HL-60/S4 (cell line): Measurements from ENCODE around the gene WLS.

ENCODE experiments used
- in situ Hi-C: fragments of 300-500 bp; cut with MboI; formaldehyde crosslinking; loops from 2 replicates; pipeline ENCODE4 v1.14.3; 2022; ENCODE audit warnings: low sequenced_read_pairs

Gene WLS

DNA sequence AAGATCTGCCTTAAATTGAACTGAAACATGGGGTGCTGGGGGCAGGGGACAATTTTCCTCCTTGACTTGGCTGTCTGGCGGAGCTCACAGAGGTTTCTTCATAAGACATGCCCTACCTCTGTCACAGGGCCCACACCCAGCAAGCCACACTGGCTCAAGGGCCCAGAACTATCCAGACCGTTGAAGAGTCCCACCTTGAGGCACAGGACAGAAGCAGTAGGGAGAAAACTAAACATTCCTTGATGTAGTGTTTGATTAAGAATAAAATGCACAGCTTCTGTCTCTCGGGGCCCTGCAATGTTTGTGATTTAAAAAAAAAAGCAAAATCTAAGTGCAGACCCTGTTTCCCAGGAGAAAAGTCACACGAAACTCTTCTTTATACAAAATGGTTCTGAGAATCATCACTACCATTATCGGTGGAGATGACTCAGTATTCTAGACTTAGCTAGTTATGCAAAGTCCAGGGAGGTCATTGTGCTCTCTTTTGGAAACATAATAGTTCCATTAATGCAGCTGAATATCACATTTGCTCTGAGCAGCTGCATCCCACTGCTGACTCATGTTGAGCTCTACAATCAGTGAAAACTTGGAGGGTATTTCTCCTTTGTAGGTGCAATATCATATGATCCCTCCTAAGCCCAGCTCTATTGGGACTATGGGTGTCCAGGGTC lies 128.3 kb downstream of the WLS start:
- in situ Hi-C loops, result loop anchor here (25.0 kb wide), 1 partner anchor 233 kb away; no protein-coding TSS in a partner anchor

DNA sequence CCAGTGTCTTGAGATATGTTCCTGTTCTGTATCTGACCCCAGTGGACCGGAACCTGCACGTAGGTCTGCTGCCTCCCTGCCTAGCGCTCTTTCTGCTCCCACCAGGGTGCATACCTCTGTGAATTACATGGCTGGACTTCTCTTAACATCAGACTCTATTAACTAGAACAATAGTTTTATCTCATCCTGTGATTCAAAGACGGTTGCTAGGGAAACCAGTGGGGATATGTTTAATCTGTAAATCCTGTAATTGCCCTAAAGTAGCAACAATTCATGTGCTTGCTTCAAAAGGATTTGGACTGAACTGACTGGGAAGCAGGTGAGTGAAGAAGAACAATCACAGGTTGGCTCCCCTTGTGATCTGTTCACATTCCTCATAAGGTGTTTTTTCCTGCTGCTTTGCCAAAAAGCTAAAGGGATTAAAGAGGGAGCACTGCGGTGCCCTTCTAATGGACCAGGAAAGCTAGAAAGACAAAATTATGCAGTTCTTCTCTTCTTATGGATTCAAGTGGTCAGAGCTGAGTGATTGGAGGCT lies 129.2 kb downstream of the WLS start:
- in situ Hi-C loops, result loop anchor here (25.0 kb wide), 1 partner anchor 234 kb away; no protein-coding TSS in a partner anchor

DNA sequence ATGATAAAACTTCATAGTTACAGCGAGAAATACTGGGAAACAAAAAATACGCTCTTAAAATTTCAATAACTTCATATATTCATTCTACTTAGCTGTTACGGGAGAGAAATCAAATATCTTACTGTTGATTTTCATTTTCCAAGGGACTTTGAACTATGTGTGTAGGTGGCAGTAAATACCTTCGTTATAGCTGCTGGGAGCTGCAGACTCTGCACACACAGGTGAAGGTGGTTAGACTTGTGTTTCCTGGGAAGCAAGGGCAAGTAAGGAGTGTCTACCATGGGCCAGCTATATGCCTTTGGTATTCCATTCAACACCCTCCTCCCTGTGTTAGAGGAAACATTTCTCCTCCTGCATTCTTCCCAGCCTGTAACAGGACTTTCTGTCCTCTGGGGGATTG lies 130.5 kb downstream of the WLS start:
- in situ Hi-C loops, result loop anchor here (25.0 kb wide), 1 partner anchor 235 kb away; no protein-coding TSS in a partner anchor

DNA sequence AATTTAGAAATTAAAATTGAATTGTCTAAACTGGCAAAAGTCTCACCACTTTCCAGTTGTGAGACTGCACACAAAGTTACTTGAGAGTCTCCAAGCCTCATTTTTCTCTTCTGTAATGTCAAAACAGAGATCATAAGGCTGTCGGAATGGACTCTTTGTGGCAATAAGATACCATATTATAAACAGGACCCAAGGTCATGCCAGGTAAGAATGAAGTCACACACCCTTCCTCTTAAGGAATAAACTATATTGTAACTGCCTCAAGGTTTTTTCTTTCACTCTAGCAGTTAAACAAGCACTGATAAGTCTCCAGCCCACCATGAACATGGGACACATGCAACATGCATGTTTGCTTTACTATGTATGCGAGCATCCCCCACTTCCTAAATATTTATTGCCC lies 131.8 kb downstream of the WLS start:
- in situ Hi-C loops, result loop anchor here (25.0 kb wide), 1 partner anchor 237 kb away; no protein-coding TSS in a partner anchor

DNA sequence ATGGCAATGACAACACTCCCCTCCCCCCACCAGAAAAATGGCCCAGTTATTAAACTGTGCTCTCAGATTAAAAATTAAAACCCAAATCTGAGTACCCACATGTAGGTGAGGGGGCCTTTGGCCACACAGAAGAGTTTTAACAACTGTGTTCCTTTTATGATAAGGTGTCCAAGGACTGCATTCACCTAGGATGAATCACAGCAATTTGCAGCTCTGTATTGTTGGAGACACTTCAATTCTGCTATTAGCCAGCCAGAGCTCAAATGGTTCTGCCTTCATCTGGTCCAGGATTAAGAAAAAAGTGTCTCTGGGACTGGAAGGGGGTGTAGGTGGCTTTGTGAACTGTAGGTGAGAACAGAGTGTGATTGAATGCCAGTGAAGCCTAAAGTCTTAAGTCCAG lies 138.6 kb downstream of the WLS start:
- in situ Hi-C loops, result no loop called here

DNA sequence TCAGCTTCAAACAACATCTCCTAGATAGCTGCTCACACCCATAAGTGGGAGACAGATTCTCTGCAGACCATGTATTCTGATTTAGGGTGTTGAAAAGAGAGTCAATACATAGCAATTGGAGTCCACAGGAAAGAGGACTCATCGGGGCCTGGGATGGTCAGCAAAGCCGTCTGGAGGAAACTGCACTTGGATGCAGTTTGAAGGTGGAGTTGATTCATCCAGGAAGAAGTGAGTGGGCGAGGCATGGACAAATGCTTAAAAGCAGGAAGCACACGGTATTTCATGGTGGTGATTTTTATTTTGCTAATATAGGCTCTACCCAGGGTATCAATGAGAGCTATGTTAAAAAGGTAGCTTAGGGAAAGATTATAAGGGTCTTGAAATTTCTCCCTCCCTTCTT lies 145.1 kb downstream of the WLS start:
- in situ Hi-C loops, result no loop called here

DNA sequence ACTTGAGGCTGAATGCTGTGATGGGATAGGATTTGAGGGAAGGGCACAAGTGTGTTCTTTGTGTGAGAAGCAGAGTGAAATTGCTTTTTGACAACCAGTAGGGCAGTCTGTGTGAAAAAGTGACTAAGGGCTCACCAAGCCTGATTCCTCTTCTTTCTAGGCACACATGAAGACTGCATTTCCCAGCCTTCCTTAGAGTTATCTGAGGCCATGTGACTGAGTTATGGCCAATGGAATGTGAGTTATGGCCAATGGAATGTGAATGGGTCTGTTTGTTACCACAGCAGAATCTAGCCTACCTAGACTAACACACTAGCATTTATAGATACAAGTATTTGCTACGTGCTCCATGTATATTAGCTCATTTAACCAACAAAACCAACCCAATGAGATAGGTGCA lies 146.6 kb downstream of the WLS start:
- in situ Hi-C loops, result no loop called here

DNA sequence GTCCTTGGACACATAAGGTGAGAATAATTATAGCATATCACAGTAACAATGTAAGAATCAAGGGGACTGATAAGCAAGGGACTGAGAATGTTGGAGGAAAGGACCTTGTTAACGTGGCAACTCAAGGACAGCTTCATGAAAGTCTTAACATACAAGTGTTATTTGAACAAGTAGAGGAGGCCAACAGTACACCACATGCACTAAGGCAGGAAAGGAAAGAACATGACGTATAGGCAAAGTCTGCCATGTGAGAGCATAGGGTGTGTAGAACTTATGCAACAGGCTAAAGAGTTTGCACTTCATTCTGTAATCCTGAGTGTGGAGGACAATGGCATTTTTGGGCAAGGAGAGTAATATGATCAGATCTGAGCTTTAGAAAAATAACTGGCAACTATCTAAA lies 148.6 kb downstream of the WLS start:
- in situ Hi-C loops, result no loop called here

DNA sequence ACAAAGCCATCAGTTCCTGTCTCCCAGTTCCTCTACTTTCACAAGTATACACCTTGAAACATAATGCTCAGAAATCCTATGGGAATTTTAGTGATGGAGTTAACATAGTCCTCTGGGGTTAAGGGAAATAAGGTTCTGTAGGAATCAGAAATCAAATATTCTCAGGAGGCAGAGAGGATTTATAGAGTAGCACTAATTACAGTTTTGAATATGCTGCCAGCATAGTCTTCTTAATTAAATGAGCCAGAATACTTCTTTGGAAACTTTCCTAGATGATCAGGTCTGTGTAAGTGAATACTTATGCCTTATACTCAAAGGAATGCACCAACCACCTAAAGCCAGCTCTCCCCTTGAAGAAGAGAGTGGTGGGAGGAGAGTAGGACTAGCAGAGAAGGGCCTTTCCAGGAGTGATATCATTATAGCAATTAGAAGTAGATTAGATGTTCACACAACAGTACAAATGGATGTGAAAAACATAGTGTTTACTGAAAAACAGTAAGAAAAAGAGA lies 150.5 kb downstream of the WLS start:
- in situ Hi-C loops, result no loop called here

DNA sequence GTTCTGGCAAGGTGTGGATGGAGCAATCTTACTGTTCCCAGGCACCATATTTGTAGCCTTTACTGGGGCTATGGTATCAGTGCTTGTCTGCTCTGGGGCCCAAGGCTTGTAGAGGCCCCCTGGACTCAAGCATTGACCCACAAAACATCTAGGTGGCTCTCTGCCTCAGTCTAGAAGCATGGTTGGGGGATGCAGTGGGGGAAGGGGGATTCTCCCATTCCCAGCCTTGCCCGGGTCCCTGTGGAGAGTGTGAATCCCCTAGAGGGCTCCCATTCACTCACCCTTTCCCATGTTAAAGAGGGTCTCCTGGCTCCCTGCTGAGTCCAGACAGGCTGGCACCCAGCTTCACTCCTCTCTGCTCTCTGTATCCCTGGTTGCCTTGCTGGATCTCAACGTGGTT lies 153.7 kb downstream of the WLS start:
- in situ Hi-C loops, result no loop called here
